Activated T-cell treated with anti-CD3 and anti-CD28 coated beads for 24 hours (primary cell): ENCODE measurements around the gene AFAP1L2.

Experiments used
- DNase-seq: peaks from one replicate; pipeline ENCODE4 v3.0.0-alpha.2; 2020; ENCODE audit warnings: low read depth

The AFAP1L2 gene, protein sequence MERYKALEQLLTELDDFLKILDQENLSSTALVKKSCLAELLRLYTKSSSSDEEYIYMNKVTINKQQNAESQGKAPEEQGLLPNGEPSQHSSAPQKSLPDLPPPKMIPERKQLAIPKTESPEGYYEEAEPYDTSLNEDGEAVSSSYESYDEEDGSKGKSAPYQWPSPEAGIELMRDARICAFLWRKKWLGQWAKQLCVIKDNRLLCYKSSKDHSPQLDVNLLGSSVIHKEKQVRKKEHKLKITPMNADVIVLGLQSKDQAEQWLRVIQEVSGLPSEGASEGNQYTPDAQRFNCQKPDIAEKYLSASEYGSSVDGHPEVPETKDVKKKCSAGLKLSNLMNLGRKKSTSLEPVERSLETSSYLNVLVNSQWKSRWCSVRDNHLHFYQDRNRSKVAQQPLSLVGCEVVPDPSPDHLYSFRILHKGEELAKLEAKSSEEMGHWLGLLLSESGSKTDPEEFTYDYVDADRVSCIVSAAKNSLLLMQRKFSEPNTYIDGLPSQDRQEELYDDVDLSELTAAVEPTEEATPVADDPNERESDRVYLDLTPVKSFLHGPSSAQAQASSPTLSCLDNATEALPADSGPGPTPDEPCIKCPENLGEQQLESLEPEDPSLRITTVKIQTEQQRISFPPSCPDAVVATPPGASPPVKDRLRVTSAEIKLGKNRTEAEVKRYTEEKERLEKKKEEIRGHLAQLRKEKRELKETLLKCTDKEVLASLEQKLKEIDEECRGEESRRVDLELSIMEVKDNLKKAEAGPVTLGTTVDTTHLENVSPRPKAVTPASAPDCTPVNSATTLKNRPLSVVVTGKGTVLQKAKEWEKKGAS

DNA sequence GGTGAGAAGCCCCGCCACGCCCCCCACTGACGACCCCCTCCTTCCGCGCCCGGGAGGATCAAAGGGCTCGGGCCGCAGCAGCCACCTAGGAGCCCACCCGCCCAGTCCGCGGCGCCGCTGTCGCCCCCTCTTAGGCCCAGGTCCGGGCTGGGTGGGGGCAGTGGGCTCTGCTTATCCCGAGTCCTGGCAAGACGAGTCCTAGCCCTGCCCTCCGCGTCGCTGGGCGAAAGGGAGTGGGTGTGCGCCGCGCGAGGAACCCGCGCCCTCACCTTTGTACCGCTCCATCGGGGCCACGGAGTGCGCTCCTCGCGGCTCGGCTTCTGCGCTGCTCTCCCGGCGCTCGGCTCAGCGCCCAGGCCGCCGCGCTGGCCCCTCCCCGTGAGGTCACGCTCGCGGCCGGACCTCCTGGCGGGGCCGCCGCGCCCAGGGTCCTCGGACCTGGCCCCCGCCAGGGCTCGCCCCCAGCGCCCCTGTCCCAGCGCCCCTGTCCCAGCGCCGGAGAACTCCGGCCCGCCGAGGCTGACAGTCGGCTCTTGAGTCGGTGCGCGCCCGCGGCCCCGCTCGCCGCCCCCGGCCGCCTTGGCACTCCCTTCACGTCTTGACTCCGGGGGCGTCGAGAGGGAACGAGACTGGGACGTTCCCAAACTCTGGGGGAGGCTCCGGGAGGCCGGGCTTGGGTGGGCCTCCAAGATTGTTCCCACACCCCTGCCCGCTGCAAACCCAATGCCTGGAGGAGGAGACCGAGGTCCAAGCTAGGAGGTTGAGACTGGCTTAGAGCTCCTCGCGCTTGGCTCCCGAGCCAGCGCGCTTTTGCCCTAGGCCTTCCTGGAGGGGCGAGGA lies at the start of gene AFAP1L2:
Gene AFAP1L2, minus strand, starts transcription at position 332 of the 840 bp plus-strand sequence. Its CDS starts 47 bp downstream, at position 285.
- DNase-seq = no peak

DNA sequence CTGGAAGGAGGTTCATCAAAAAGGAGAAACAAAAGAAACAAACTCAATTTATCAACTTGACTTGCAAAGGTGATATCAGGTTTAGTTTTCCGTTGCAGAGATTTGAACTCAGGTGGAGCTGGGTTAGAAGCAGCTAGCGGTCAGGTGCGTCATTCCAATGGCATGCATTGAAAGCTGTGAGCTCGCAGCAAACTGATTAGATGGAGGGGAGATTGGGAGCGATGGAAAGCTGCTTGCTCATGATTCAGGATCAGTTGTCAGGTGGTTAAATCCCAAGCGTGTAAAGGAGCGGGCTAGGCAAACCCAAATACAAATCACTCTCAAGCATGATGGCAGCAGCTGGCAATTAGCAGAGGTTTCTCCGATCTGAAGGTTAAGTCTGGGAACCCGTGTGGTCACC lies 49.3 kb upstream of the AFAP1L2 start:
- DNase-seq = no peak

DNA sequence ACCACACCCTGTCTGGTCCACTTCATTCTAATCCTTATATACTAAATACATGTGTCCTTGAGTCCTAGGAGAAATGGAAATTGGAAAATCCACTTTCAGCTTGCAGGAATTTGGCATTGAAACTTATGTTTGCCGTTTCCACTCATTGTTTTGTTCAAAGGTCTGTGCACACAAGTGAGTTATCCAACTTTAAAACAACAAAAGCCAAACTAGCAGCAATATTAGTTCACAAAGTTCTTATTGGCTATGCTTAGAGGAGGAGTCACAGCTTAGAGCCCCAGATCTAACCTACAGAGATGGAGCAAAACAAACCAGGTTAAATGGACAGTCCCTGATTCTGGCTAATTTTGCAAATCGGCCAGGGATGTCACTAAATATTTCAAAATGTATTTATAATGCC lies 44.6 kb upstream of the AFAP1L2 start:
- DNase-seq = no peak

DNA sequence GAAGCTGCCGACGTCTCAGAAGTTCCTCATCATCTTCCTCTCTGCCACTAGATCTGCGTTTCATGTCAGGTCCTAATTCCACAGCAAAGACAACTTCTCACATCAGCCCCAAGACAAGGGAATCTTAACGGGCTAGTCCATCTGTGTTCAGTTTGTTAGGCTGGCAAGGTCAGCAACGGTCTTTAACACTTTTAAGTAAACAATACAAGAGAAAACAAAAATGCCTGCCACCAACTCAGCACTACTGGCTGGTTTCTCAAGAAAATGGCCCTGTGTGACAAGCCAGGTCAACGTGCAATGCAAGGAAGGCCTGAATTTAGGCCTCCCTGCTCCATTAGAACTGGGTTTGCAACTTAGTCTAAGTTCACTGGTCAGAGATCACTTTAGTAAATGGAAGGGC lies 41.0 kb upstream of the AFAP1L2 start:
- no peak for DNase-seq

DNA sequence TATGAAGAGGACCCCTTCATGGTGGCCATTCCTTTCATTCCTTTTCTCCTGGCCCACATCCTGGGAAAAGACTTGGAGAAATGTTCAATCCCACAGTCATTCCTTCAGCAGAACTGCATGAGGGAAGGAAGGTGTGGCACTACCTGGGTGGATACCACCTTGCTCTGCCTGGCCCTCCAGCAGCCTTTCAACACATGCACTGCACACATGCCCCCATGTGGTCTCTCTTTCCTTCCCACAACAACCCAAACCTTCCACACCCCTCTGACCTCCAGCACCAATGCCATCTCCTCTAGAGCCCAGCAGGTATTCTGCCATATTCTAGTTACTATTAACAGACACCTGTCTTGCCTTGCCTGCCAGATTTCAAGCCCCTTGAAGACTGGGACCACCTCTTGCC lies 40.5 kb upstream of the AFAP1L2 start:
- no peak for DNase-seq

DNA sequence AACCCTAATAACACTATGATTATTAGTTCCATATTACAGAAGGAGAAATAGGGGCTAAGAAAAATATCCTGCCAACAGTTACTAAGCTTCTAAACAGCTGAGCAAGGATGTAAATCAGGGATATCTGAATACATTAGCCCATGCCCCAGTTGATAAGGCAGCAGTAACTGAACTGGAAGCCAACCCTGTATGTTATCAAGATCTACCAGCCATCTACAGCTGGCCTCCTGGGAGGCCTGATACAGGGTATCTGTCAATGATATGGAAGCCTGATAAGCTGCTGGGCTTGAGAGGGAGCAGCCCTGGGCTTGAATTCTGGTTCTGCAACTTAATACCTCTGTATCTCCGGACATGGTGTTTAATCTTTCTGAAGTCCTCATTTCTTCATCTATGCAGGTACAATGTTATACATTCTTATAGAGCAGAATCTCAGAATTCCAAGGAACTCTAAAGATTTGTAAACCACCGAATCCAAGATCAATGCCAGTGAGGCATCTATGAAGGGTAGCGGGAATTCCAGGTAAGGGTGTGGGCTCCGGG lies 37.9 kb upstream of the AFAP1L2 start:
- no peak for DNase-seq

DNA sequence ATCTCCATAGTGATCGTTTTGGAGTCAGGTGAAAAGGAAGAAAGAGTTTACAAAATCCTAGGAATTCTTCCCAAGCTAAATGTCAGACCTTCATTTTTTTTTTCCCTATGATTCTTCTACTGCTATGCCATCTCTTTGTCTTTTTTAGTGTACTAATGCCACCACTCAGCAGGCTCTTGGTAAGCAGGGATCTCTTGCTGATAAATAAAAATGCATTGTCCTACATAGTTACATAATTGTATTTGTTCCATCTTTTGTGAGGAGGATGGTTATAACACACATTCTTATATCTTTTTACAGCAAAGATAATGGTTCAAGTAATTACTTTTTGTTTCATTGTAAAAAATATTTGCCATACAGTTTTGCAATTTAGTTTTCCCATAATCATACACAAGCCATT lies 36.8 kb upstream of the AFAP1L2 start:
- no peak for DNase-seq

DNA sequence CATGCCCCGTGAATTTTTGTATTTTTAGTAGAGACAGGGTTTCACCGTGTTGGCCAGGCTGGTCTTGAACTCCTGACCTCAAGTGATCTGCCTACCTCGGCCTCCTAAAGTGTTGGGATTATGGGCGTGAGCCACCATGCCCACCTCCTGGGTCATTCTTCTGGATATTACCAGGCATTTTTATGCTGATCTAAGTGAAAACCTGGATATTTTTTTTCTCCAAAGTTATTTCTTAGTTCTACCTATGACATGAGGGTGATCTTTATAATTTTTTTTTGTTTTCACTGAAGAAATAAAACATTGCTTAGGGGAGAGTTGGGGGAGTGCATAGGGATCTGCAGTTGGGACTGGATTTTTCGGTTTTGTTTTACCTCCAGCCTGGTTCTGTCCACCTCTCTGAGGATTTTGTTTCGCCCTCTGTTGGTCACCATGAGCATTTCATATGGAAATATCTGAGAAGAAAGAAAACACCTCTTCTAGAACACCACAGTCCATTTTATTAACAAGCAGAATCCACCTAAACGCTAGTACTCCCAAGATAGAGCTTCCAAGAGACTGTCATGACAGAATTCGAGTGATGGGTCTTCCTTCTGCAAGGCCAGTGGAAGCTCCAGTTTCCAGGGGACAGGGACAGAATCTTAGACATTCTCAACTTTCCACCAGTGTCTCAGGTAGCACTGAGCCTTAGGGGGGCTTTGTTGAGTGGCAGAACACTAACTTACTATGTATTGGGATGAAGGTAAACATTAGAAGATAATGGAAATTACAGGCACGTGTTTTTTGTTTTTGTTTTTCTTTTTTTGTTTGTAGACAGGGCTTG lies 33.4 kb upstream of the AFAP1L2 start:
- DNase-seq = no peak

DNA sequence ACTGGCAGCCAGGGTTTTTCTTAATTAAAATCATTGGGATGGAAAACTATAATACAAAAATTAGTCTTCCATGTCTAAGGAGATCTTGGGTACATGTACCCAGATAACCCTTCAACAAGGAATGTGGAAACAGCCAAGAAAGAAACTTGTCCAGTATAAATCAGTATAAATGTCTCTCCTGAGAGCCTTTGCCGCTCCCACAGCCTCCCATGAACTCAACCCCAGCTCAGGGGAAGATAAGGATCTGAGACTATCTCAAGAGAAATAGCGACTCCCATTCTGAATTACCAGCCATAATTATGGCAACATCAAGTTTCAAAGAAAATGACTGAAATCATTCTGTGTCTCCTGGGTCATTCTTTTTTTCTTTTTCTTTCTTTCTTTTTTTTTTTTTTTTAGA lies 32.6 kb upstream of the AFAP1L2 start:
- DNase-seq = no peak

DNA sequence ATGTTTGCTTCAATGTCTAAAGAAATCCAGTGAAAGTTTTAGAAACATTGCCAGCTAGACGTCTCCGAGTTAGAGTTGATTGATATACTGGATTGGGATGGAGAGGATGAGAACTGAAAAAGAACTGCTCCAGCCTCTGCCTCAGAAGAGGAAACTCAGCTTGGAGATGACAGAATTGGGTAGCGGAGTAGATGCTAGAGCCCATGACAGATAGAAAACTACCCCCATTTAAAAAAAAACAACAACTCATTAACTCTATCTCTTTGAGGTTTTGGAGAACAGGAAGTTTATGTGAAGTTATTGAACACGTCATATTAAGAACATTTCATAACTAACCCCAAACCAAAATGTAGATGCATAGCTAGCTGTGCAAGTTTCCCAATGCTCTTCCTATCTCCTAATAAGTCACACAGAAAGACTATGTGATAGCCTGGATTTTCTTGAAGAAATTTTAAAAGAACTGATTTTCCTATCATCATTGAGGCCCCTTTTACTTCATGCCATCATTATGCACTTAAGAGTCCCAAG lies 28.3 kb upstream of the AFAP1L2 start:
- DNase-seq = no peak

DNA sequence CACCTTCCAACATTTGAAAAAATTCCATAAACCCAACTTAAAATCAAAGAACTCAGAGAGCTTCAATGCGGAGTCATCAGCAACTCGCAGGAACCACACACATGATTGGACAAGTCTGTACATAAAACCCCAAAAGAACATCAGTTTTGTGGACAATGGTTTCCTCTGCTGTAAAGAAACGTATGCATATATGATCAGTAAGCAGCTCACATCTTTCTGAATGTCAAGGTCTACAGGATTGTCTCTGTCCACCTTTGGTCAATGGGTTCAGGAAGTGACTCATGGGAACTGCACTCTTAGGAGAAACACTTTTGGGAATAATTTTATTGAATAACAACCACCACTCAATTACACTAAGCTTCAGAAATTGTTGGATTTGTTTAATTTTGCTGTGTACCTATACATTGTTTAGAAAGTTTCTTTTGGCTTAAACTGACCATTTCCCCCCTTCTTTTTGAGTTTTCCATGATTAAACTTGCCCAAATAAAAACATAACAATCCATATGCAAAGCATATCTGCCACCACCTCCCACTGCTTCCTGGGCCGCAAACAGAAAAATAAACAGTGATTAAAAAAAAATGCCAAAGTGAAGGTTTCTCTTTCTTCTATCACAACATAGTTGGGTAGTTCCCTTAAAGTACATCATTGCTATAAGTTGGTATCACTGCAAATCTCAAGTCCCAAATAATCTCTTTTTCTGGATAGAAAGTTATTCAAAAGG lies 27.3 kb upstream of the AFAP1L2 start:
- DNase-seq = no peak

DNA sequence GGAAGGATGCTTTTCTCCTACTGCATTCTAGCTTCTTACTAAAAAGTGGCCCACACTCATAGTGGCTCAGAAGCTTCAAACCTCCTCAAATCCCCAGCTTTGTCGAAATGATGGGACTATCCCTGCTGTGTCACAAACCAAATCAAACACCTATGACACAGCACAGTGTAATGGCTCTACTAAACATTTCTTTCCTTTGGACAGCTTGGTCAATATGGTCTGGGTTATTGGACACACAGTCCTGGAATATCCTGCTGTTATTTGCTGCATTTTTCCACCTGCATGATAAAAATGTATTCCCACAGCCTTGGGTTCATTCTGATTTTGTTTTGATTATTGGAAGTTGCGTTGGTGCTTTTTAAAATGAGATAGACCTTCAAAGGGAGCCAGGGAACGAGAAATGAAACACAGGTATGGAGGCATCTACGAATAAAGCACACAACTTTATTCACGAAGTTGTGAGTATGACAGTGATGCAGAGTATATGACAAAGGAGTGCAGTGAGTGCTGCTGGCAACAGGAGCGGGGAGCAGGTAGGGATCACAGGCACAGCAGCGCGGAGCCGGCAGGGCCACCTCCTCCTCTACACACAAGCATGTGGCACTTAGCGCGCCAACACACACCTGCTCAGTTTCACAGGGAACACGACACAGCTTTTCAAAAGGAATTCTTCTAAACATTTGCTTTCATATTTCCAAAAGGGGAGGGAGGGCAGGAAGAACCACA lies 26.5 kb upstream of the AFAP1L2 start:
- no peak for DNase-seq

DNA sequence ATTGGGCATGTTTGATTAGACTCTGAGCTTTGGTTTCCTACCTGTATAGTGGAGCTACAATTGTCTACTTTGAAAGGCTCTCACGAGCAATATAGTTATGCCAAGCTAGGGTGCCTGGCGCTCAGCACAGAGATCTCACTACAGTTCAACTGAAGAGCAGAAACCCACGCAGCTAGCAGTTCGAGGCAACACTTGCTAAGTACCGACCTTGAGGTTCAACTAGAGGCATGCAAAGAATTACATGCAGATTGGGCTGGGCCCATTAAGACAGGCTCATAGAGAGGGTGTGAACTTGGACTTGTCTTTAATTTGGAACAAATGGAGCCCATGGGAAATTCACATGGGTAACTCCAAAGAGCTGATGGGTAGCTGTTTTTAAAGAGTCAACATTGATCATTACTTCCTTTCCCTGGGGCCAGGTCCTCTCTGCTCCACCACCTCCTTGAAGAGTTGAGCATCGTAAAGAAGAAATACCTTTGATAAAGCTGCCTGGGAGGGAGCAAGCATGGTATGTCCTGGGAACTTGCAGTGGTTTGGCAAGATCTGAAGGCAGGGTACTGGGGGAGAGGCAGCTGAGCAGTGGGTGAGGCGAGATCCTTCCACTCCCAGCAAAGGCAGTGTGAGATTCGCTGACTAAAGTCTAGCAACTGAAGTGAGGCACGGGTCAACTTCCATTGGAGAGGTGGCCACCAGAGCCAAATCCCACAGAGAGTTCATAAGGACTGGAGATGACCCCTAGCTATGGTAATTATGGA lies 25.5 kb upstream of the AFAP1L2 start:
- DNase-seq = no peak

DNA sequence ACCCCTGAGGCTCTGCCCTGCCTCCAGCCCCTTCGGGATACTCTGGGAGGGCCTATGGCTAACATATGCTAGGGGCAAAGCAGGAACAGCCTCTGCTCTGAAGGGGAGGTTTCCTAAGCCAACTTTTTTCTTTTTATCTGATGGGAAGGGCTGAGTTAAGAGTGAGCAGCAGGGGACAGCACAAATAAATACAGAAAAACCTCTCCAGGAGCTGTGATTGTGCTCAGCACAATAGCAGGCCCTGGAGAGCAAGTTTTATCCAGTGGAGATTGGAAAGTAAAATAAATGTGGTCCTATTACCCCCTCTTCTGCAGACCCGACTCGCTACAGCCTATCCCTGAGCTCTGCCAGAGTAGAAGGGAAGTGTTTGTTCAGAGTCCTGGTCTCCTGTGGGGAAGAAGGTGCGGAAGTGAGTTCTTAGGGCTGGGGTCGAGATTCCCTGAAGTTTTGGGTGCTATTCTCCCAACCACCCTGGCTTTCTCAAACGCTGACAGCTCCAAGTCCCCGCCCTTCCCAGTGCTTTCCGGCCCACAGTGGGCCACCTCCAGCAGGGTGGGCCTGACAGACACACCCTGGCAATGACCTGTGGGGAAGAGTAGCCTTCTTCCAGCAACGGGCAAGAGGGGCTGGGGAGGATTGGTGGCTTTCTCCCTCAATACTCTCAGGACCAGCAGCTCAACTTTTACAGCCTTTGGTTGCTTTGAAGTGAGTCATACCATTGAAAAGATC lies 23.0 kb upstream of the AFAP1L2 start:
- DNase-seq = no peak

DNA sequence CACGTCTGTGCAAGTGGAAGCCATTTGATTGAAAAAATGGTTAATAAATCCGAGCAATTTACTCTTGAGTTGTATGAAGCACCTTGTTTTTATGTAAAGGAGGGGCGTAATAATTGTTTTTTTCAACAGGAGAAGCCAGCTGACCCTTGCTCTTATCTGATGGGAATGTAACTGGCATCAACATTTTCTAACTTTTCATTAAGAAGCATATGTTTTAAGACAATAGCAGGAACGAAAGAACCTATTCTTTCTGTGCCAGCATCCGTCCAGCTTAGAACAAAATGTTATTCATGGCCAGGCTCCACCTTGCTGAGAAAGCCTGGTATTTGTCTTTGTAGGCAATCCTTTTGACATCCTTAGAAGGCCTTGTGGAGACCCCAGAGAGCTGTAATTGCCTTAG lies 22.2 kb upstream of the AFAP1L2 start:
- no peak for DNase-seq

DNA sequence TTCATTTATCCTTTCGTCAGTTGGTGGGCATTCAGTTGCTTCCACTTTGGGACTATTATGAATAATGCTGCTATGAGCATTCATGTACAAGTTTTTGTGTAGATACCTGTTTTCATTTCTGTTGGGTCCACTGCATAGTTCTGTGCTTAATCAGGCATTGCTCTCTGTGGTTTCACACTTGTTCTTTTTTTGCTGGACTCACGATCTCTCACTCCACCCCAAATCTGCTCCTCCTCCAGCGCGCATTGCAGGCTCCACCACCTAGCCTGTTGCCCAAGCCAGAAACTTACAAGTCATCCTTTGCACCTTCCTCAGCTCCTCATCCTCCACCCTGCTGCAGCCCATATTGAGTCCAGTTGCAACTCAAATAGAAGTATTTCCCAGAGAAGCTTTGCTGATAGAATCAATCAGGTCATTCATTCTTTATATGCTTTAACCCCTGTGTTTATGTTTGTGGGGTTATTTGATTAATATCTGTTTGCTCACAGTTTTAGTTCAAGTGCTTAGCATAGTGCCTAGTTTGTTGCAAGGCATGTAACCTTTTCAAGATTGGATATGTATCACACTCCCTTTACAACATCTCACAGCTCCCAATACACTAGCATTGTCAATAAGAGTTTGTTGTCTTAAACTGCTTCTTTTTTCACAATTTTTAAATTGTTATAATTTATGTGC lies 16.6 kb upstream of the AFAP1L2 start:
- DNase-seq = no peak

DNA sequence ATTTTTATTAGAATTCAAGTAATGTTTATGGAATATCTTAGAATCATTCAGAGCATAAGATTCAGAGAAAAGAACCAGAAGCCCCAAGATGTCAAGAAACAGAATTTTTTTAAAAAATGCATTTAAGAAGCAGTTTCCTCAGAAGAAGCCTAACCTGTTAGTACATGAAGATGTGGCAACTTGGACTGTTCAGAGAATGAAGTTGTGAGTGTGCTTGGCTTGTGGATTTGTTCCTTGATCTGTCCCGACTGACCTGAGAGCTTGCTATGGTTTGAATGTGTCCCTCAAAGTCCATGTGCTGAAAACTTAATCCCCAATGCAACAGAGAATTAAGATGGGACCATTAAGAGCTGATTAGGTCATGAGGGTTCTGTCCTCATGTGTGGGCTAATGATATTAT lies 13.8 kb upstream of the AFAP1L2 start:
- DNase-seq = no peak
